GM12872 (cell line): Measurements from ENCODE around the gene DYNLRB1.

Experiments
- CTCF ChIP-seq: IDR thresholded peaks from 3 replicates; pipeline ENCODE4 v1.5.1; 2011; ENCODE audit warnings: low read depth, mild to moderate bottlenecking, low read length, moderate library complexity; ENCODE audit not compliant: insufficient read depth

The DYNLRB1 gene

DNA sequence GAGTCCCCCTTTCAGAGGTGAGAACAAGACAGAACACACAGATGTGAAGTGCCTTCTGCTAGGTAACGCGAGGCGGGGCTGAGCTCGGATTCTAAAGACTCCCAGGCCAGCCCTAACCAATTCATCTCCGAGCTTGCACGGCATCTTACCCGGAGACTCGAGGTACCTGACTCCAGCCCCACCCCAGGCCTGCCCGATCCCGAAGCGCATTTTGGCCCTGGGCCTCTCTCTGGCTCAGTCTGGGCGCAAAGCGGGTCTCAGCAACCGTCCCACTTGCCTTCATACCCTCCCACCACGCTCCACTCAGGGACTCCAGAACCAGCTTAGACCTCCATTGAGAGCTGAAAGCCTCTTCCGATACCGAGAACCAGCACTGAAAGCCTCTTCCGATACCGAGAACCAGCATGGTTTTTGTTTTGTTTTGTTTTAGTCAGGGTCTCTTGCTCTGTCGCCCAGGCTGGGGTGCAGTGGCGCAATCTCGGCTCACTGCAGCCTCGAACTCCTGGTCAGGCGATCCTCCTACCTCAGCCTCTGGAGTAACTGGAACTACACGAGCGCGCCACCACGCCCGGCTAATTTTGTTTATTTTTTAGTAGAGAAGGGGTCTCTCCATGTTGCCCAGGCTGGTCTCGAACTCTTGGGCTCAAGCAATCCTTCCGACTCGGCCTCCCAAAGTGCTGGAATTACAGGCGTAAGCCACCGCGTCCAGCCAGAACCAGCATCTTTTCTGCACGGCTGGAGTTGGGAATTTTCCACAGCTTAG, 557 bp upstream of the DYNLRB1 start:
- TF ChIP-seq CTCF, result no peak

- TF ChIP-seq CTCF, result no peak
Observed at GRCh38 chr20:34517114-34517505, 888 bp downstream of the DYNLRB1 start.

- peak; percentile 93 for TF ChIP-seq CTCF
Observed at GRCh38 chr20:34522969-34523871, 7.0 kb downstream of the DYNLRB1 start.

DNA sequence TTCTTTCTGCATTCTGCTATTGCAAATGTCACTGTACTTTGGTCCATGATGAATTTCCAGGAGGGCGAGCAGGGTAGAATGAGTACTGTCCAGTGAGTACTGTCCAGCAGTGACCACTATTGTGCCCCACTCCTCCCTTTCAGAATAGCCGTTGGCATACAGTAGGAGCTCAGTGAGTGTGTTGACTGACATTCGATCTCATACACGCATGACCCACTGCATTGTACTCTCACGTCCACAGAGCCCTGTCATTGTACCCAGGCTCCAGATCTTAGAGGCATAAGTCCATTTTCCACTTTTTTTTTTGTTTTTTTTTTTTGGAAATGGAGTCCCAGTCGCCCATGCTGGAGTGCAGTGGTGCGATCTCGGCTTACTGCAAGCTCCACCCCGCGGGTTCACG, 8.2 kb downstream of the DYNLRB1 start:
- TF ChIP-seq CTCF, result no peak

- no peak for TF ChIP-seq CTCF
Observed at GRCh38 chr20:34525342-34525708, 9.1 kb downstream of the DYNLRB1 start.

GRCh38 chr20:34525709-34526416, 9.6 kb downstream of the DYNLRB1 start:
- no peak for TF ChIP-seq CTCF

- no peak for TF ChIP-seq CTCF
Observed at GRCh38 chr20:34526466-34526865, 10.2 kb downstream of the DYNLRB1 start.
